AG04449 (cell line): ENCODE data around the gene ENTREP1.

ENCODE experiments used
- CTCF ChIA-PET: fragments of 350-600 bp; formaldehyde crosslinking; extraction: SDS; loops from one replicate; lab custom pipeline; 2021; ENCODE audit warnings: antibody characterized with exemption; lab: Yijun Ruan, JAX
- POLR2A ChIA-PET: fragments of 400-600, 350-600 bp; formaldehyde crosslinking; extraction: SDS; loops from one replicate; lab custom pipeline; 2020; ENCODE audit warnings: antibody characterized with exemption, inconsistent platforms; lab: Yijun Ruan, JAX
- DNase-seq: peaks from one replicate; pipeline ENCODE4 v3.0.0-alpha.2; 2010; ENCODE audit warnings: low read depth, low spot score
- H3K4me3 ChIP-seq: 2 replicates; pipeline ENCODE4 v1.5.1; 2011; ENCODE audit warnings: low read depth, mild to moderate bottlenecking, control low read depth, low read length
- CTCF ChIP-seq: IDR thresholded peaks from one replicate; pipeline ENCODE4 v1.5.1; 2011; ENCODE audit warnings: mild to moderate bottlenecking, moderate library complexity, low read length, control low read depth, inconsistent platforms; ENCODE audit not compliant: insufficient read depth; ENCODE audit errors: missing control alignments

Gene ENTREP1

DNA sequence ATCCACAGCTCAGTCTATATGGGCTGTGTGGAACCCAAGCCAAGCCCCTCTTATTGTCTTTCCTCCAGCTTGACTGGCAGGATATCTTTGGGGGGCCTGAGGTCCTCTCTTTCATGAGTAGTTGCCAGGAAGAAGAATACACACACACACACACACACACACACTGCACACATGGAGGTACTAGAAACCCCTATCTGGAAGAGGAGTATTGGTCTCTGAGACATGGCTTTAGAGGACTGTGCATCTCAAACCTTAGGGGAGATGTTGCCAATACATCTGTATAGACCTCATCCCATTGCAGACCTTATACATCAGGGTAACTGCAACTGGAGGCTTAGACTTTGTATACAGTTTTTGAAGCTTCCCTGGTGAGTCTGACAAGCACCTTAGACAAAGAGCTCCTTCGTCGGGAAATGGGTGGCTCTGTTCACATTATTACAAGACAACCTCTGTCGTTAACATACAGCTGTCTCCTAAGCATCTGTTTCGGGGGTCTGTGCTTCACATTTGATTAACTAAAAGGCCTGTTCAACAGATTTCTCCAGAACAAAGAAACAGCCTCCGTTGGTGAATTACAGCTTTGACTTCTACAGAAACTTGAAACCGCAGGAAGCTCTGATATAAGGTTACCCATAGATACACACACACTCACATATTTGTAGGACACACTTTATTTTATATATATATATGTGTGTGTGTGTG is 5.5 kb upstream of the ENTREP1 start:
- no peak for DNase-seq
- ChIA-PET CTCF (no interaction called here), POLR2A (no interaction called here)

GRCh38 chr9:69322256-69322655 is 2.8 kb upstream of the ENTREP1 start:
- no peak for DNase-seq
- POLR2A ChIA-PET = no interaction called here
- no peak for TF ChIP-seq CTCF
- CTCF ChIA-PET = no interaction called here
- no peak overlapping the region for H3K4me3 ChIP-seq

More for the DNA sequence above, 5.5 kb upstream of the ENTREP1 start:
- no peak for TF ChIP-seq CTCF
- H3K4me3 ChIP-seq = no peak overlapping the region

DNA sequence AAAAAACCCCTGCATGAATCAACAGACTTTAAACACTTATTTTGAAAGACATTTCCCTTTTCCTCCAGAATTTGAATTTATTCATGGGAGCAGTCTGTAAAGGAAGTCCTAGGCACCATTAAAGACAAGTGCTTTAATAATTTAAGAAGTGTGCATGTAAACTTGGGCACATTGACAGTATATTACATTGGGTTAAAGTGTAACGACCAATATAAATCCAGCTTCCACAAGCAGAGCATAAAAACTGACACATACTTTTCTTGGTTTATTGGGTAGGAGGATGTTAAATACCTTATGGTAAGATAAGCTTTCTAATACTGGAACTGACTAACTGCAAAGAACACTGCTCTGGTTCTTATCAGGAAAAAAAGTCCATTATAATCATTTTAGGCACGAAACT is 1.2 kb upstream of the ENTREP1 start:
- no peak overlapping the region for H3K4me3 ChIP-seq
- TF ChIP-seq CTCF = no peak
- CTCF ChIA-PET = no interaction called here
- DNase-seq = no peak
- POLR2A ChIA-PET = no interaction called here

- no peak for DNase-seq
- H3K4me3 ChIP-seq = peak overlapping the region; percentile 33
- ChIA-PET CTCF (interaction anchor here (1.0 kb wide), 1 partner anchor 11 kb away, joined by 3 read pairs; no protein-coding TSS in a partner anchor), POLR2A (no interaction called here)
- no peak for TF ChIP-seq CTCF
These were observed 596 bp downstream of the ENTREP1 start for GRCh38 chr9:69325409-69326212.

DNA sequence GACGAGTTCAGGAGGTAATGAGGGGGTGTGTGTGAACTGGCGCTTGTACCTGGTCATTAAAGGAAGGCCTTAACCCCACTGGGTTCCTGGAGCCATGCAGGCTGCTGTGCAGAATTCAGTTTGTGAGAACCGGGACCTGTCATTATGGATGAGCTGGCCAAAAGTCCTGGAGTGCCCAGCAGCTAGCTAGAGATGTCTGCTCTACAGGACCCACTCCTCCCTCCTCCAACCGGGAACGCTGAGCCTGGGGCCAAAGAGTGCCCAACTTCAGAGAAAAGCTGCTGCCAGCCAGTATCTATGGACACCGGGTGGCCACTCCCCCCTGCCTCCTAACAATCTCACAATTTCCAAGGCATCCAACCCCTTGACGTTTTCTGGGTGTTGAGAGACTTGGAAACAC is 1.2 kb downstream of the ENTREP1 start:
- TF ChIP-seq CTCF = no peak
- POLR2A ChIA-PET = no interaction called here
- DNase-seq = no peak
- CTCF ChIA-PET = interaction anchor here (1.0 kb wide), 1 partner anchor 10 kb away, joined by 3 read pairs; no protein-coding TSS in a partner anchor
- no peak overlapping the region for H3K4me3 ChIP-seq

DNA sequence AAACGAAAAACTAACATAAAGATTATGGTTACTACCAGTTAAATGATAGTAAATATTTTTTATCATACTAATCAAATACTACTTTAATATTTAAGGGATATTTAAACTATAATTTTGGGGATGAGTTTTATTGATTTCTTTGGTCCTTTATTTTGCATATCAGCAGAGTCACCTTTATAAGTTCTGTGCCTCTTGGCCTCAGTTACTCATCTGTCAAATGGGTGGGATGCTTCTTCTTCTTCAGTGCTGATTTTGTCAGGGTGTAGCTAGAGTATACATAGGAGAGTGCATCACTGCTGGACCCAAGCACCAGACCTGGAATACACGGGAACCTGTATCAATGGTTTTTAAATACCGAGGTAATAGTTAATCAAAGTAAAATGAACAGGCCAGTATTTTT is 5.6 kb downstream of the ENTREP1 start:
- no peak for DNase-seq
- CTCF ChIA-PET = no interaction called here
- POLR2A ChIA-PET = no interaction called here
- TF ChIP-seq CTCF = no peak
- no peak overlapping the region for H3K4me3 ChIP-seq
